ENCODE measurements around the gene ATP6V1C2.

DNA sequence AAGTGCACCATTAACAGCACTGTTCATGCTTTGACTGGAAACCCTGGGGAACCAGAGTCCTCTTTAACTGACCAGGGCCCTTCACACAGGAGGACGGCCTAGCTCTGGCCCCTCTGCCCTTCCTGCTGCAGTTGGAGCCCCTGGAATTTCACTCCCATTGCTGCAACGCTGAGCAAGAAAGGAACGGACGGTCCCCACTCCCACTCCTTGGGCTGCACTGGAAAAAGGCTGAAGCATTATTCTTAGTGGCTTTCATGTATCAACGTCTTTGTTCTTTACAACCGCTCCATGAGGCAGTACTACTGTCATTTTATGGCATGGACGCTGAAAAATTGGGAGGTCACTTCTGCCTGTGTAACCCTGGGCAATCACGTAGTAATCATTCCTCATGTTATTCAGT, 81.2 kb downstream of the ATP6V1C2 start:
- TF ChIP-seq, protein P1, sequence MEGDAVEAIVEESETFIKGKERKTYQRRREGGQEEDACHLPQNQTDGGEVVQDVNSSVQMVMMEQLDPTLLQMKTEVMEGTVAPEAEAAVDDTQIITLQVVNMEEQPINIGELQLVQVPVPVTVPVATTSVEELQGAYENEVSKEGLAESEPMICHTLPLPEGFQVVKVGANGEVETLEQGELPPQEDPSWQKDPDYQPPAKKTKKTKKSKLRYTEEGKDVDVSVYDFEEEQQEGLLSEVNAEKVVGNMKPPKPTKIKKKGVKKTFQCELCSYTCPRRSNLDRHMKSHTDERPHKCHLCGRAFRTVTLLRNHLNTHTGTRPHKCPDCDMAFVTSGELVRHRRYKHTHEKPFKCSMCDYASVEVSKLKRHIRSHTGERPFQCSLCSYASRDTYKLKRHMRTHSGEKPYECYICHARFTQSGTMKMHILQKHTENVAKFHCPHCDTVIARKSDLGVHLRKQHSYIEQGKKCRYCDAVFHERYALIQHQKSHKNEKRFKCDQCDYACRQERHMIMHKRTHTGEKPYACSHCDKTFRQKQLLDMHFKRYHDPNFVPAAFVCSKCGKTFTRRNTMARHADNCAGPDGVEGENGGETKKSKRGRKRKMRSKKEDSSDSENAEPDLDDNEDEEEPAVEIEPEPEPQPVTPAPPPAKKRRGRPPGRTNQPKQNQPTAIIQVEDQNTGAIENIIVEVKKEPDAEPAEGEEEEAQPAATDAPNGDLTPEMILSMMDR (IDR thresholded peaks at IDR 0.05): no peak
- TF ChIP-seq POLR2A (IDR thresholded peaks at IDR 0.05): no peak
